ENCODE measurements around the gene PLS1.

DNA sequence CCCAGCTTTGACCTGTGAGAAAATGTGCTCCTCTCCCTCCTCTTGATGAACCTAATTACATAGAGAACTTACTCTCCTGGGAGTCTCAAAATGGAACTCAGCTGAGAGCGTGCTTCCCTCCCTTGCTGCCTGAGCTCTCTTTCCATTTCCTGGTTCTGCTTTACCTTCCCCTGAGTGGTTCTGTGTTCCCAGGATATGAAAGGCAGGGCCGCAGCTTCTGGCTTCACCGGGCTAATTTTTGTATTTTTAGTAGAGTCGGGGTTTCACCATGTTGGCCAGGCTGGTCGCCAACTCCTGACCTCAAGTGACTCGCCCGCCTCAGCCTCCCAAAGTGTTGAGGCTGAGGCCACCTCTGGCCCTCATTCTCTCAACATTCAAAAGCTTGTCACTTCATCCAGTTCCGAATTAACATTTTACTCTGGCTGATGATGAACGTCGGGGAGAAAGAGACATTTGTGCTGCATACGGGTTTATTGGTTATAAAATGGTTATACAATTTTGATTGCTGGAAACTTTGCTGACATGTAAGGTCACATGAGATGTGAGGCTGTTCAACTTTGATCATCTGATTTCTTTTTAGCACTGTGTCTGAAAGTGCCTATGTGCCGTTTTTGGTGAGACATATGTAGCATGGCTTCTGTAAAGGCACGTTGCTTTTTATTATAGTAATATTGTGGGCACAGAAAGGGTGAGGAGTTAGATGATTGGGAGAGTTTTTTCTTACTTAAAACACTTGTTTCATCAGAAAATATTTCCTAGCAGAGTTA is 6.6 kb downstream of the PLS1 start:
- TF ChIP-seq CTCF (IDR thresholded peaks at IDR 0.05; ENCODE audit: insufficient read depth, low read length) (no peak), POLR2AphosphoS5 (IDR thresholded peaks at IDR 0.05; ENCODE audit: low read depth) (no peak)

Measured in HL-60 (cell line).